Measurements from ENCODE around the gene GAST. TPM values are rescaled to one million over a fixed set of nuclear protein-coding genes. Genes with fewer than 3 reads are reported as not detected.
A peak's percentile ranks its signal among the peaks of the same experiment; 100 is the strongest.

The GAST gene
- total and polyA plus RNA-seq, 2 of the 13 experiments (the other 11 are each of a cell fraction or from before 2014, with no cell fraction given) = 0.32 to 0.42 TPM

- TF ChIP-seq HES4 (CRISPR knock-in tag; IDR thresholded peaks at IDR 0.05; ENCODE audit: borderline replicate concordance) (no peak), KLF11 (CRISPR knock-in tag; IDR thresholded peaks at IDR 0.05) (peak; percentile 66), ZIK1 (CRISPR knock-in tag; IDR thresholded peaks at IDR 0.05; ENCODE audit: borderline replicate concordance, low read depth) (peak; percentile 73; the same call in 1 of the 2 replicates), RFX3 (CRISPR knock-in tag; IDR thresholded peaks at IDR 0.05) (no peak), ZNF10 (CRISPR knock-in tag; IDR thresholded peaks at IDR 0.05; ENCODE audit: borderline replicate concordance, low read depth) (no peak), ZNF282 (IDR thresholded peaks at IDR 0.05; ENCODE audit: partially characterized antibody) (no peak), SALL1 (CRISPR knock-in tag; IDR thresholded peaks at IDR 0.05) (peak; percentile 81), GLI4 (CRISPR knock-in tag; IDR thresholded peaks at IDR 0.05; ENCODE audit: borderline replicate concordance) (no peak), HMGXB4 (CRISPR knock-in tag; IDR thresholded peaks at IDR 0.05; ENCODE audit: borderline replicate concordance in 1 of 2, low read depth in 1 of 2) (peak; percentile 96 to 99), HOXA3 (CRISPR knock-in tag; IDR thresholded peaks at IDR 0.05) (peak; percentile 17; the same call in 1 of the 2 replicates), ZNF12 (CRISPR knock-in tag; IDR thresholded peaks at IDR 0.05) (no peak), ZNF33A (CRISPR knock-in tag; IDR thresholded peaks at IDR 0.05; ENCODE audit: borderline replicate concordance) (0 out of 2 replicates have a peak, but pooled peaks have one; percentile 80), ZNF329 (CRISPR knock-in tag; IDR thresholded peaks at IDR 0.05; ENCODE audit: low read depth) (no peak), SNAPC5 (CRISPR knock-in tag; IDR thresholded peaks at IDR 0.05; ENCODE audit: borderline replicate concordance) (no peak), HOXA5 (CRISPR knock-in tag; IDR thresholded peaks at IDR 0.05) (no peak)
- TF ChIP-seq, protein P1, sequence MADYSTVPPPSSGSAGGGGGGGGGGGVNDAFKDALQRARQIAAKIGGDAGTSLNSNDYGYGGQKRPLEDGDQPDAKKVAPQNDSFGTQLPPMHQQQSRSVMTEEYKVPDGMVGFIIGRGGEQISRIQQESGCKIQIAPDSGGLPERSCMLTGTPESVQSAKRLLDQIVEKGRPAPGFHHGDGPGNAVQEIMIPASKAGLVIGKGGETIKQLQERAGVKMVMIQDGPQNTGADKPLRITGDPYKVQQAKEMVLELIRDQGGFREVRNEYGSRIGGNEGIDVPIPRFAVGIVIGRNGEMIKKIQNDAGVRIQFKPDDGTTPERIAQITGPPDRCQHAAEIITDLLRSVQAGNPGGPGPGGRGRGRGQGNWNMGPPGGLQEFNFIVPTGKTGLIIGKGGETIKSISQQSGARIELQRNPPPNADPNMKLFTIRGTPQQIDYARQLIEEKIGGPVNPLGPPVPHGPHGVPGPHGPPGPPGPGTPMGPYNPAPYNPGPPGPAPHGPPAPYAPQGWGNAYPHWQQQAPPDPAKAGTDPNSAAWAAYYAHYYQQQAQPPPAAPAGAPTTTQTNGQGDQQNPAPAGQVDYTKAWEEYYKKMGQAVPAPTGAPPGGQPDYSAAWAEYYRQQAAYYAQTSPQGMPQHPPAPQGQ (CRISPR knock-in tag; IDR thresholded peaks at IDR 0.05; ENCODE audit: borderline replicate concordance) = no peak
- TF ChIP-seq, protein P2, sequence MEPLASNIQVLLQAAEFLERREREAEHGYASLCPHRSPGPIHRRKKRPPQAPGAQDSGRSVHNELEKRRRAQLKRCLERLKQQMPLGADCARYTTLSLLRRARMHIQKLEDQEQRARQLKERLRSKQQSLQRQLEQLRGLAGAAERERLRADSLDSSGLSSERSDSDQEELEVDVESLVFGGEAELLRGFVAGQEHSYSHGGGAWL (CRISPR knock-in tag; IDR thresholded peaks at IDR 0.05) = peak; percentile 75
- TF ChIP-seq, protein P3, sequence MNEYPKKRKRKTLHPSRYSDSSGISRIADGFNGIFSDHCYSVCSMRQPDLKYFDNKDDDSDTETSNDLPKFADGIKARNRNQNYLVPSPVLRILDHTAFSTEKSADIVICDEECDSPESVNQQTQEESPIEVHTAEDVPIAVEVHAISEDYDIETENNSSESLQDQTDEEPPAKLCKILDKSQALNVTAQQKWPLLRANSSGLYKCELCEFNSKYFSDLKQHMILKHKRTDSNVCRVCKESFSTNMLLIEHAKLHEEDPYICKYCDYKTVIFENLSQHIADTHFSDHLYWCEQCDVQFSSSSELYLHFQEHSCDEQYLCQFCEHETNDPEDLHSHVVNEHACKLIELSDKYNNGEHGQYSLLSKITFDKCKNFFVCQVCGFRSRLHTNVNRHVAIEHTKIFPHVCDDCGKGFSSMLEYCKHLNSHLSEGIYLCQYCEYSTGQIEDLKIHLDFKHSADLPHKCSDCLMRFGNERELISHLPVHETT (CRISPR knock-in tag; conservative IDR thresholded peaks at IDR 0.05) = 0 out of 2 replicates have a peak, but pooled peaks have one; percentile 50
- TF ChIP-seq, protein P4, sequence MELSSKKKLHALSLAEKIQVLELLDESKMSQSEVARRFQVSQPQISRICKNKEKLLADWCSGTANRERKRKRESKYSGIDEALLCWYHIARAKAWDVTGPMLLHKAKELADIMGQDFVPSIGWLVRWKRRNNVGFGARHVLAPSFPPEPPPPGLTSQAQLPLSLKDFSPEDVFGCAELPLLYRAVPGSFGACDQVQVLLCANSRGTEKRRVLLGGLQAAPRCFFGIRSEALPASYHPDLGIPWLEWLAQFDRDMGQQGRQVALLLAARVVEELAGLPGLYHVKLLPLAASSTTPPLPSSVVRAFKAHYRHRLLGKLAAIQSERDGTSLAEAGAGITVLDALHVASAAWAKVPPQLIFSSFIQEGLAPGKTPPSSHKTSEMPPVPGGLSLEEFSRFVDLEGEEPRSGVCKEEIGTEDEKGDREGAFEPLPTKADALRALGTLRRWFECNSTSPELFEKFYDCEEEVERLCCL (CRISPR knock-in tag; IDR thresholded peaks at IDR 0.05; ENCODE audit: borderline replicate concordance) = no peak
Measured at GRCh38 chr17:41665566-41666236, 46.4 kb upstream of the GAST start (continued).

Measured in HepG2 (cell line).